ENCODE data around the gene CMSS1. TPM values are rescaled to one million over a fixed set of nuclear protein-coding genes. Genes with fewer than 3 reads are reported as not detected.

Gene CMSS1
- total RNA-seq, 1 experiment from 2014 or later = 55.8 TPM

GRCh38 chr3:100042166-100042981 is 224.7 kb downstream of the CMSS1 start:
- H3K4me1 Mint-ChIP-seq (ENCODE audit: low read depth, unreplicated experiment) = peaks cover 70% of the 10 kb centered on the region
- H3K27ac Mint-ChIP-seq (ENCODE audit: unreplicated experiment) = peak overlapping the region; percentile 97
- peaks cover 19% of the 10 kb centered on the region for H3K36me3 Mint-ChIP-seq (ENCODE audit: insufficient read depth, unreplicated experiment)
- no peak for DNase-seq
- no peak overlapping the region for H3K4me3 Mint-ChIP-seq (ENCODE audit: low read depth, unreplicated experiment)
- CTCF ChIA-PET = interaction anchor here (1.0 to 3.0 kb wide), 5 partner anchors 17 to 212 kb away, joined by 3 to 10 read pairs (median 4); no protein-coding TSS in a partner anchor
- TF ChIP-seq CTCF (IDR thresholded peaks at IDR 0.05; ENCODE audit: unreplicated experiment) = no peak
- BruUV-seq (replicated peaks) = no TSS peak
- intact Hi-C loops (cut with micrococcal nuclease; ENCODE audit: unreplicated experiment) = loop anchor here (10.0 kb wide), 3 partner anchors 88 to 198 kb away; no protein-coding TSS in a partner anchor
- no peaks in the 10 kb centered on the region for H3K27me3 Mint-ChIP-seq (ENCODE audit: unreplicated experiment)
- H3K9me3 Mint-ChIP-seq (ENCODE audit: low read depth, unreplicated experiment) = no peaks in the 10 kb centered on the region

- CTCF ChIA-PET = interaction anchor here (3.0 kb wide), 1 partner anchor 18 kb away, joined by 10 read pairs; no protein-coding TSS in a partner anchor
- no peak for TF ChIP-seq CTCF (IDR thresholded peaks at IDR 0.05; ENCODE audit: unreplicated experiment)
- H3K9me3 Mint-ChIP-seq (ENCODE audit: low read depth, unreplicated experiment) = no peaks in the 10 kb centered on the region
- BruUV-seq (replicated peaks) = no TSS peak
- peak overlapping the region; percentile 97 for H3K27ac Mint-ChIP-seq (ENCODE audit: unreplicated experiment)
- peaks cover 79% of the 10 kb centered on the region for H3K4me1 Mint-ChIP-seq (ENCODE audit: low read depth, unreplicated experiment)
- intact Hi-C loops (cut with micrococcal nuclease; ENCODE audit: unreplicated experiment) = loop anchor here (10.0 kb wide), 3 partner anchors 88 to 198 kb away; no protein-coding TSS in a partner anchor
- no peak for DNase-seq
- no peaks in the 10 kb centered on the region for H3K27me3 Mint-ChIP-seq (ENCODE audit: unreplicated experiment)
- H3K4me3 Mint-ChIP-seq (ENCODE audit: low read depth, unreplicated experiment) = no peak overlapping the region
- peaks cover 19% of the 10 kb centered on the region for H3K36me3 Mint-ChIP-seq (ENCODE audit: insufficient read depth, unreplicated experiment)
These were observed 225.6 kb downstream of the CMSS1 start for GRCh38 chr3:100043271-100043670.

- H3K27ac Mint-ChIP-seq (ENCODE audit: unreplicated experiment) = peak overlapping the region; percentile 27
- BruUV-seq (replicated peaks) = no TSS peak
- no peak for TF ChIP-seq CTCF (IDR thresholded peaks at IDR 0.05; ENCODE audit: unreplicated experiment)
- intact Hi-C loops (cut with micrococcal nuclease; ENCODE audit: unreplicated experiment) = loop anchor here (10.0 kb wide), 3 partner anchors 90 to 200 kb away; no protein-coding TSS in a partner anchor
- CTCF ChIA-PET = no interaction called here
- peaks cover 85% of the 10 kb centered on the region for H3K4me1 Mint-ChIP-seq (ENCODE audit: low read depth, unreplicated experiment)
- no peaks in the 10 kb centered on the region for H3K27me3 Mint-ChIP-seq (ENCODE audit: unreplicated experiment)
- no peak for DNase-seq
- no peak overlapping the region for H3K4me3 Mint-ChIP-seq (ENCODE audit: low read depth, unreplicated experiment)
- H3K36me3 Mint-ChIP-seq (ENCODE audit: insufficient read depth, unreplicated experiment) = peaks cover 19% of the 10 kb centered on the region
- no peaks in the 10 kb centered on the region for H3K9me3 Mint-ChIP-seq (ENCODE audit: low read depth, unreplicated experiment)
These were observed 226.7 kb downstream of the CMSS1 start for GRCh38 chr3:100044369-100044768.

- intact Hi-C loops (cut with micrococcal nuclease; ENCODE audit: unreplicated experiment) = loop anchor here (10.0 kb wide), 3 partner anchors 91 to 201 kb away; no protein-coding TSS in a partner anchor
- Mint-ChIP-seq H3K4me3 (ENCODE audit: low read depth, unreplicated experiment) (no peak overlapping the region), H3K27me3 (ENCODE audit: unreplicated experiment) (no peaks in the 10 kb centered on the region), H3K4me1 (ENCODE audit: low read depth, unreplicated experiment) (peaks cover 76% of the 10 kb centered on the region), H3K9me3 (ENCODE audit: low read depth, unreplicated experiment) (no peaks in the 10 kb centered on the region), H3K36me3 (ENCODE audit: insufficient read depth, unreplicated experiment) (peaks cover 19% of the 10 kb centered on the region), H3K27ac (ENCODE audit: unreplicated experiment) (peak overlapping the region; percentile 81)
- no TSS peak for BruUV-seq (replicated peaks)
- no peak for DNase-seq
- CTCF ChIA-PET = interaction anchor here (1.3 kb wide), 1 partner anchor 52 kb away, joined by 4 read pairs; no protein-coding TSS in a partner anchor
- no peak for TF ChIP-seq CTCF (IDR thresholded peaks at IDR 0.05; ENCODE audit: unreplicated experiment)
These were observed 228.0 kb downstream of the CMSS1 start for GRCh38 chr3:100045696-100046095.

All from Calu3 (cell line).